Measurements from ENCODE around the gene TMEM106A.

GRCh38 chr17:43226393-43226792 lies 14.7 kb downstream of the TMEM106A start:
- no peak for TF ChIP-seq CTCF (IDR thresholded peaks at IDR 0.05)
- TF ChIP-seq POLR2A (IDR thresholded peaks at IDR 0.05), result no peak
